GM19025 (cell line): ENCODE data around the gene CIDEB.

Source experiments
- ATAC-seq: cut with Tn5 transposase; IDR thresholded peaks from one replicate; pipeline ENCODE4 v1.9.1; 2021; ENCODE audit warnings: mild to moderate bottlenecking, low read depth, moderate library complexity; ENCODE audit not compliant: unreplicated experiment

CIDEB gene

GRCh38 chr14:24292118-24292807, 15.5 kb downstream of the CIDEB start:
- no peak for ATAC-seq

- no peak for ATAC-seq
Measured at GRCh38 chr14:24291446-24292117, 16.2 kb downstream of the CIDEB start.

- no peak for ATAC-seq
Measured at GRCh38 chr14:24290746-24291145, 17.0 kb downstream of the CIDEB start.

GRCh38 chr14:24289649-24290280, 18.0 kb downstream of the CIDEB start:
- peak; percentile 88 for ATAC-seq

- ATAC-seq = no peak
Measured at GRCh38 chr14:24286996-24287395, 20.8 kb downstream of the CIDEB start.

- ATAC-seq = no peak
Measured at GRCh38 chr14:24285351-24285750, 22.4 kb downstream of the CIDEB start.

- ATAC-seq = no peak
Measured at GRCh38 chr14:24284501-24285035, 23.2 kb downstream of the CIDEB start.

- ATAC-seq = no peak
Measured at GRCh38 chr14:24283796-24284460, 23.8 kb downstream of the CIDEB start.

GRCh38 chr14:24282736-24283135, 25.0 kb downstream of the CIDEB start:
- no peak for ATAC-seq

GRCh38 chr14:24281636-24282035, 26.1 kb downstream of the CIDEB start:
- no peak for ATAC-seq

- ATAC-seq = no peak
Measured at GRCh38 chr14:24280797-24281460, 26.8 kb downstream of the CIDEB start.

- ATAC-seq = peak; percentile 77
Measured at GRCh38 chr14:24279301-24280186, 28.2 kb downstream of the CIDEB start.

GRCh38 chr14:24278424-24278823, 29.4 kb downstream of the CIDEB start:
- no peak for ATAC-seq

- ATAC-seq = no peak
Measured at GRCh38 chr14:24277606-24278321, 30.0 kb downstream of the CIDEB start.

- ATAC-seq = no peak
Measured at GRCh38 chr14:24277071-24277470, 30.7 kb downstream of the CIDEB start.

- peak; percentile 31 for ATAC-seq
Measured at GRCh38 chr14:24274101-24274543, 33.7 kb downstream of the CIDEB start.

- no peak for ATAC-seq
Measured at GRCh38 chr14:24273422-24273998, 34.3 kb downstream of the CIDEB start.

- ATAC-seq = no peak
Measured at GRCh38 chr14:24272467-24272866, 35.3 kb downstream of the CIDEB start.
